BLaER1 treated with 17β-estradiol and CSF1 and Interleukin-3, amounts not matched to agents 10 nM and 100 nM (cell line): ENCODE measurements around the gene TNFSF18.
A peak's percentile ranks its signal among the peaks of the same experiment; 100 is the strongest.

Experiments used
- H3K27ac ChIP-seq, 11 experiments: shearing (Covaris generic); formaldehyde crosslinking; 2 replicates each; pipeline ENCODE4 v1.8.1; 2022
- H3K27me3 ChIP-seq, 11 experiments: shearing (Covaris generic); formaldehyde crosslinking; 2 replicates each; pipeline ENCODE4 v1.8.1; 2022
- H3K36me3 ChIP-seq, 11 experiments: shearing (Covaris generic); formaldehyde crosslinking; 2 replicates each; pipeline ENCODE4 v1.8.1; 2022
- H3K4me1 ChIP-seq, 10 experiments: shearing (Covaris generic); formaldehyde crosslinking; 2 replicates each; pipeline ENCODE4 v1.8.1; 2022
- H3K4me2 ChIP-seq, 11 experiments: shearing (Covaris generic); formaldehyde crosslinking; 2 replicates each; pipeline ENCODE4 v1.8.1; 2022
- H3K4me3 ChIP-seq, 10 experiments: shearing (Covaris generic); formaldehyde crosslinking; 2 replicates each; pipeline ENCODE4 v1.8.1; 2022
- H3K9ac ChIP-seq, 11 experiments: shearing (Covaris generic); formaldehyde crosslinking; 2 replicates each; pipeline ENCODE4 v1.8.1; 2022
- H3K9me3 ChIP-seq, 11 experiments: shearing (Covaris generic); formaldehyde crosslinking; replicated peaks in 1 of 11; 2 replicates each; pipeline ENCODE4 v1.8.1; 2022
- H4K20me1 ChIP-seq, 11 experiments: shearing (Covaris generic); formaldehyde crosslinking; 2 replicates each; pipeline ENCODE4 v1.8.1; 2022
- Cebpa-rat ChIP-seq, 11 experiments: shearing (Covaris generic); IDR thresholded peaks; 2 replicates each; pipeline ENCODE4 v1.8.1; 2022

The TNFSF18 gene

GRCh38 chr1:173048621-173049321 lies 2.0 kb downstream of the TNFSF18 start:
- Histone ChIP-seq H3K9me3 (no peaks in the 10 kb centered on the region), H4K20me1 (no peaks in the 10 kb centered on the region), H3K36me3 (peaks cover 0 to 9% (median 0%) of the 10 kb centered on the region in 11 experiments; a peak in 2 of 22 replicates), H3K4me3 (peak overlapping the region in 3 of 10 experiments; percentile 31 to 59 (median 42); a peak in 6 of 20 replicates), H3K27ac (peak overlapping the region in 8 of 11 experiments; percentile 3 to 78 (median 58); a peak in 14 of 22 replicates), H3K4me2 (peak overlapping the region in 10 of 11 experiments; percentile 2 to 83 (median 58); a peak in 16 of 22 replicates), H3K9ac (peak overlapping the region in 5 of 11 experiments; percentile 3 to 70 (median 48); a peak in 9 of 22 replicates), H3K4me1 (peaks cover 0 to 94% (median 22%) of the 10 kb centered on the region in 10 experiments; a peak in 16 of 20 replicates), H3K27me3 (no peaks in the 10 kb centered on the region)
- no peak for TF ChIP-seq Cebpa-rat (IDR thresholded peaks at IDR 0.05)

GRCh38 chr1:173044656-173045055 lies 6.1 kb downstream of the TNFSF18 start:
- Histone ChIP-seq H3K9me3 (no peaks in the 10 kb centered on the region), H3K4me3 (no peak overlapping the region), H3K4me2 (peak overlapping the region in 2 of 11 experiments; percentile 73 to 84; a peak in 4 of 22 replicates), H3K27ac (no peak overlapping the region), H3K27me3 (no peaks in the 10 kb centered on the region), H3K4me1 (peaks cover 0 to 87% (median 33%) of the 10 kb centered on the region in 10 experiments; a peak in 16 of 20 replicates), H4K20me1 (no peaks in the 10 kb centered on the region), H3K9ac (no peak overlapping the region), H3K36me3 (peaks cover 0 to 40% (median 0%) of the 10 kb centered on the region in 11 experiments; a peak in 4 of 22 replicates)
- no peak for TF ChIP-seq Cebpa-rat (IDR thresholded peaks at IDR 0.05)

GRCh38 chr1:173043253-173043652 lies 7.5 kb downstream of the TNFSF18 start:
- H3K36me3 ChIP-seq = peaks cover 0 to 40% (median 0%) of the 10 kb centered on the region in 11 experiments; a peak in 4 of 22 replicates
- peak overlapping the region in 9 of 11 experiments; percentile 7 to 84 (median 60); a peak in 16 of 22 replicates for H3K4me2 ChIP-seq
- no peak for TF ChIP-seq Cebpa-rat (IDR thresholded peaks at IDR 0.05)
- peak overlapping the region in 6 of 11 experiments; percentile 3 to 61 (median 43); a peak in 10 of 22 replicates for H3K27ac ChIP-seq
- no peaks in the 10 kb centered on the region for H3K27me3 ChIP-seq
- H3K4me1 ChIP-seq = peaks cover 0 to 87% (median 25%) of the 10 kb centered on the region in 10 experiments; a peak in 14 of 20 replicates
- H3K9me3 ChIP-seq = no peaks in the 10 kb centered on the region
- H4K20me1 ChIP-seq = no peaks in the 10 kb centered on the region
- H3K9ac ChIP-seq = no peak overlapping the region
- H3K4me3 ChIP-seq = no peak overlapping the region

GRCh38 chr1:173042806-173043205 lies 7.9 kb downstream of the TNFSF18 start:
- H3K4me2 ChIP-seq = peak overlapping the region in 8 of 11 experiments; percentile 7 to 84 (median 61); a peak in 13 of 22 replicates
- H3K27ac ChIP-seq = peak overlapping the region in 6 of 11 experiments; percentile 3 to 61 (median 43); a peak in 10 of 22 replicates
- no peak overlapping the region for H3K4me3 ChIP-seq
- H3K4me1 ChIP-seq = peaks cover 0 to 87% (median 20%) of the 10 kb centered on the region in 10 experiments; a peak in 13 of 20 replicates
- no peaks in the 10 kb centered on the region for H3K9me3 ChIP-seq
- H3K36me3 ChIP-seq = peaks cover 0 to 40% (median 0%) of the 10 kb centered on the region in 11 experiments; a peak in 4 of 22 replicates
- no peaks in the 10 kb centered on the region for H3K27me3 ChIP-seq
- H4K20me1 ChIP-seq = no peaks in the 10 kb centered on the region
- no peak for TF ChIP-seq Cebpa-rat (IDR thresholded peaks at IDR 0.05)
- H3K9ac ChIP-seq = no peak overlapping the region

GRCh38 chr1:173039626-173040025 lies 11.1 kb downstream of the TNFSF18 start:
- Histone ChIP-seq H3K4me3 (no peak overlapping the region), H3K27ac (no peak overlapping the region), H3K9me3 (no peaks in the 10 kb centered on the region), H3K36me3 (peaks cover 0 to 31% (median 0%) of the 10 kb centered on the region in 11 experiments; a peak in 4 of 22 replicates), H3K27me3 (no peaks in the 10 kb centered on the region), H3K4me2 (peak overlapping the region in 2 of 11 experiments; percentile 26 to 57; a peak in 3 of 22 replicates), H3K4me1 (peaks cover 0 to 61% (median 17%) of the 10 kb centered on the region in 10 experiments; a peak in 13 of 20 replicates), H4K20me1 (no peaks in the 10 kb centered on the region), H3K9ac (no peak overlapping the region)
- TF ChIP-seq Cebpa-rat (IDR thresholded peaks at IDR 0.05) = no peak

GRCh38 chr1:173038875-173039554 lies 11.7 kb downstream of the TNFSF18 start:
- H4K20me1 ChIP-seq = no peaks in the 10 kb centered on the region
- no peak for TF ChIP-seq Cebpa-rat (IDR thresholded peaks at IDR 0.05)
- H3K4me1 ChIP-seq = peaks cover 0 to 55% (median 17%) of the 10 kb centered on the region in 10 experiments; a peak in 13 of 20 replicates
- H3K36me3 ChIP-seq = peaks cover 0 to 31% (median 0%) of the 10 kb centered on the region in 11 experiments; a peak in 4 of 22 replicates
- H3K9me3 ChIP-seq = no peaks in the 10 kb centered on the region
- no peaks in the 10 kb centered on the region for H3K27me3 ChIP-seq
- no peak overlapping the region for H3K4me3 ChIP-seq
- peak overlapping the region in 5 of 11 experiments; percentile 16 to 57 (median 23); a peak in 6 of 22 replicates for H3K4me2 ChIP-seq
- peak overlapping the region in 2 of 11 experiments; percentile 23 to 50; a peak in 3 of 22 replicates for H3K27ac ChIP-seq
- H3K9ac ChIP-seq = no peak overlapping the region

- Histone ChIP-seq H3K4me2 (no peak overlapping the region), H3K27ac (no peak overlapping the region), H3K9me3 (peaks cover 4 to 33% (median 25%) of the 10 kb centered on the region in 11 experiments; a peak in 19 of 22 replicates), H3K4me1 (peaks cover 15 to 25% (median 19%) of the 10 kb centered on the region in 10 experiments), H3K36me3 (peaks cover 0 to 5% (median 0%) of the 10 kb centered on the region in 11 experiments; a peak in 2 of 22 replicates), H3K27me3 (no peaks in the 10 kb centered on the region), H4K20me1 (no peaks in the 10 kb centered on the region), H3K4me3 (no peak overlapping the region), H3K9ac (no peak overlapping the region)
- no peak for TF ChIP-seq Cebpa-rat (IDR thresholded peaks at IDR 0.05)
Measured at GRCh38 chr1:173024543-173024942, 26.2 kb downstream of the TNFSF18 start.

GRCh38 chr1:173023343-173023742 lies 27.4 kb downstream of the TNFSF18 start:
- Histone ChIP-seq H3K9ac (no peak overlapping the region), H3K36me3 (no peaks in the 10 kb centered on the region), H3K4me2 (no peak overlapping the region), H3K27me3 (no peaks in the 10 kb centered on the region), H4K20me1 (no peaks in the 10 kb centered on the region), H3K27ac (no peak overlapping the region), H3K4me1 (peaks cover 24 to 37% (median 31%) of the 10 kb centered on the region in 10 experiments), H3K4me3 (no peak overlapping the region), H3K9me3 (peaks cover 4 to 33% (median 25%) of the 10 kb centered on the region in 11 experiments; a peak in 19 of 22 replicates)
- TF ChIP-seq Cebpa-rat (IDR thresholded peaks at IDR 0.05) = no peak
